Measurements from ENCODE around the gene CEP170. TPM values are rescaled to one million over a fixed set of nuclear protein-coding genes. Genes with fewer than 3 reads are reported as not detected.
"Not testable (repeated sequence)": the region's sequence is repeated elsewhere in the genome, so short reads cannot be mapped to it uniquely, and the experiment has no call there.

The CEP170 gene
- total RNA-seq, 1 donor from 2014 or later: 108 TPM

DNA sequence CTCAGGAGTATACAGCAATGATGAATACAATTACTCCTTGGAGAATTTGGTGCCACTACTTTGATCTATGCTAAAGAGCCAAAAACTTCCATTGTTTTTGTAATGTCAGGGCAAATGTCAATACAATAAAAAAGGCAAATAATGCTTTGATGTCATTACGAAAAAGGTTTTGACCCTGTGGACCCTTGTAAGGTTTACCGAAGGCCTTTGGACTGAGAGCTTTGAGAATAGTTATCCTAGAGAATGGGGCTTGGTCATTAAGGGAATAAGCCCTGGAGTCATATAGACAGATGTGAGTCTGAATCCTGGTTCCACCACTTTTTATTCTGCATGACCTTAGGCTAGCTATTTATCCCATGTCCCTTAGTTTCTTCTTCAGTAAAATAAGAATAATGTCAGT lies 27.5 kb downstream of the CEP170 start:
- Mint-ChIP-seq H3K27me3 (ENCODE audit: low read depth) (no peaks in the 10 kb centered on the region), H3K9me3 (ENCODE audit: low read depth) (peaks cover 23% of the 10 kb centered on the region), H3K36me3 (ENCODE audit: low read depth) (peaks cover 26% of the 10 kb centered on the region), H3K27ac (ENCODE audit: unreplicated experiment) (no peak overlapping the region), H3K4me1 (ENCODE audit: low read depth) (peaks cover 37% of the 10 kb centered on the region), H3K4me3 (ENCODE audit: unreplicated experiment) (no peak overlapping the region)
- no peak for DNase-seq (ENCODE audit: low spot score)
- TF ChIP-seq, protein P1, sequence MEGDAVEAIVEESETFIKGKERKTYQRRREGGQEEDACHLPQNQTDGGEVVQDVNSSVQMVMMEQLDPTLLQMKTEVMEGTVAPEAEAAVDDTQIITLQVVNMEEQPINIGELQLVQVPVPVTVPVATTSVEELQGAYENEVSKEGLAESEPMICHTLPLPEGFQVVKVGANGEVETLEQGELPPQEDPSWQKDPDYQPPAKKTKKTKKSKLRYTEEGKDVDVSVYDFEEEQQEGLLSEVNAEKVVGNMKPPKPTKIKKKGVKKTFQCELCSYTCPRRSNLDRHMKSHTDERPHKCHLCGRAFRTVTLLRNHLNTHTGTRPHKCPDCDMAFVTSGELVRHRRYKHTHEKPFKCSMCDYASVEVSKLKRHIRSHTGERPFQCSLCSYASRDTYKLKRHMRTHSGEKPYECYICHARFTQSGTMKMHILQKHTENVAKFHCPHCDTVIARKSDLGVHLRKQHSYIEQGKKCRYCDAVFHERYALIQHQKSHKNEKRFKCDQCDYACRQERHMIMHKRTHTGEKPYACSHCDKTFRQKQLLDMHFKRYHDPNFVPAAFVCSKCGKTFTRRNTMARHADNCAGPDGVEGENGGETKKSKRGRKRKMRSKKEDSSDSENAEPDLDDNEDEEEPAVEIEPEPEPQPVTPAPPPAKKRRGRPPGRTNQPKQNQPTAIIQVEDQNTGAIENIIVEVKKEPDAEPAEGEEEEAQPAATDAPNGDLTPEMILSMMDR (IDR thresholded peaks at IDR 0.05): no peak

- peaks cover 27% of the 10 kb centered on the region for H3K4me1 Mint-ChIP-seq (ENCODE audit: low read depth)
- H3K27me3 Mint-ChIP-seq (ENCODE audit: low read depth): no peaks in the 10 kb centered on the region
- no peak for DNase-seq (ENCODE audit: low spot score)
- peaks cover 14% of the 10 kb centered on the region for H3K36me3 Mint-ChIP-seq (ENCODE audit: low read depth)
- H3K9me3 Mint-ChIP-seq (ENCODE audit: low read depth): no peaks in the 10 kb centered on the region
- TF ChIP-seq, protein P1 (IDR thresholded peaks at IDR 0.05): no peak
- H3K4me3 Mint-ChIP-seq (ENCODE audit: unreplicated experiment): no peak overlapping the region
- H3K27ac Mint-ChIP-seq (ENCODE audit: unreplicated experiment): no peak overlapping the region
Measured at GRCh38 chr1:243218059-243218458, 37.0 kb downstream of the CEP170 start.

DNA sequence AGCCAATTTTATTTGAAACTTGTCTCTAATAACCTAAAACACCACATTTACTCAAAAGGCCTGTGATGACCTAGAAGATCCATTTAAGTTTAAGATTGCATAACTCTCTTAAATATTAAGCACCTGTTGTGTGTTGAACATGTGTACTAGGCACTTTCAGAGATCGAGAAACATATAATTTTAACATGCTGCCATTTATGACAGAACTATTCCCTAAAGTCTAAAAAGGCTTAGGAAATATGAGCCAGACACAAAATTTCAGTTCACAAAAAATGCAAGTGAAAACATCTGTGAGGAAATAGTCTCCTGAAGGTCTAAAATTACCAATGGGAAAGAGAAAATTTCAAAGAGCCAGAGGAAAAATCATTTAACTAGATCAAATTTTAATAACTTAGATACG lies 37.7 kb downstream of the CEP170 start:
- H3K4me3 Mint-ChIP-seq (ENCODE audit: unreplicated experiment): no peak overlapping the region
- TF ChIP-seq, protein P1 (IDR thresholded peaks at IDR 0.05): no peak
- H3K36me3 Mint-ChIP-seq (ENCODE audit: low read depth): peaks cover 10% of the 10 kb centered on the region
- DNase-seq (ENCODE audit: low spot score): no peak
- peak overlapping the region; percentile 64 for H3K27ac Mint-ChIP-seq (ENCODE audit: unreplicated experiment)
- H3K4me1 Mint-ChIP-seq (ENCODE audit: low read depth): peaks cover 34% of the 10 kb centered on the region
- no peaks in the 10 kb centered on the region for H3K27me3 Mint-ChIP-seq (ENCODE audit: low read depth)
- no peaks in the 10 kb centered on the region for H3K9me3 Mint-ChIP-seq (ENCODE audit: low read depth)

DNA sequence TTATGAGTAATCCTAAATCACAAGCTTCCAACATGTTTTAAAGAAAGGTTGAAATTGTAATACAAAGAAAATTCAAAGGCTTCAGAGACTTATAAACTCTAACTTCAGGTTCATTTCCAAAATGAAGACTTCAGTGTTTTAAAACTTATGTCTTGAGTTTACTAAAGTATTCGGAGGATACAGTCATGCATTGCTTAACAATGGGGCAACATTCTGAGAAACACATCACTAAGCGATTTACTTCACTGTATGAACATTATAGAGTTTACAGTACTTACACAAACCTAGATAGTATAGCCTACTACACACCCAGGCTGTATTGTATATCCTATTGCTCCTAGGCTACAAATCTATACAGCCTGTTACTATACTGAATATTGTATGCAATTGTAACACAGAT lies 38.3 kb downstream of the CEP170 start:
- Mint-ChIP-seq H3K4me3 (ENCODE audit: unreplicated experiment) (no peak overlapping the region), H3K9me3 (ENCODE audit: low read depth) (no peaks in the 10 kb centered on the region), H3K36me3 (ENCODE audit: low read depth) (peaks cover 9% of the 10 kb centered on the region), H3K4me1 (ENCODE audit: low read depth) (peaks cover 39% of the 10 kb centered on the region), H3K27me3 (ENCODE audit: low read depth) (no peaks in the 10 kb centered on the region), H3K27ac (ENCODE audit: unreplicated experiment) (no peak overlapping the region)
- DNase-seq (ENCODE audit: low spot score): no peak
- TF ChIP-seq, protein P1 (IDR thresholded peaks at IDR 0.05): no peak

DNA sequence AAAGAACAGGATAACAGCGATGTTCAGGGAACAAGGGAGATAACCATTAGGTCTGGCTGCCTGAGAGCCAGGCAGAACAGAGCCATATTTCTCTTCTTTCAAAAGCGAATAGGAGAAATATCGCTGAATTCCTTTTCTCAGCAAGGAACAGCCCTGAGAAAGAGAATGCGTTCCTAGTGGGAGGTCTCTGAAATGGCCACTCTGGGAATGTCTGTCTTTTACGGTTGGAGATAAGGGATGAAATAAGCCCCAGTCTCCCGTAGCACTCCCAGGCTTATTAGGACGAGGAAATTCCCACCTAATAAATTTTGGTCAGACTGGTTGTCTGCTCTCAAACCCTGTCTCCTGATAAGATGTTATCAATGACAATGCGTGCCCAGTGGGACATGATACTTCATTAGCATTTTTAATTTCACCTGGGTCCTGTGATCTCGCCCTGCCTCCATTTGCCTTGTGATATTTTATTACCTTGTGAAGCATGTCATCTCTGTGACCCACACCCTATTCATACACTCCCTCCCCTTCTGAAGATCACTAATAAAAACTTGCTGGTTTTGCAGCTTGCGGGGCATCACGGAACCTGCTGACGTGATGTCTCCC lies 39.7 kb downstream of the CEP170 start:
- H3K4me1 Mint-ChIP-seq (ENCODE audit: low read depth): peaks cover 39% of the 10 kb centered on the region
- H3K27me3 Mint-ChIP-seq (ENCODE audit: low read depth); H3K27ac Mint-ChIP-seq (ENCODE audit: unreplicated experiment); H3K36me3 Mint-ChIP-seq (ENCODE audit: low read depth); H3K9me3 Mint-ChIP-seq (ENCODE audit: low read depth); DNase-seq (ENCODE audit: low spot score); H3K4me3 Mint-ChIP-seq (ENCODE audit: unreplicated experiment): not testable (repeated sequence)

All from chondrocyte (in vitro differentiated cells).